Effector memory CD8-positive, alpha-beta T cell (primary cell): ENCODE results near the gene SLC4A4.

Experiments used
- ATAC-seq: fragments of 150-1000 bp; cut with Tn5 transposase; replicated peaks from 2 replicates; pipeline ENCODE4 v1.10.0; 2021; ENCODE audit warnings: mild to moderate bottlenecking, moderate library complexity
- DNase-seq, 3 experiments: peaks; one replicate each; pipeline ENCODE4 v3.0.0; 2021
- H3K27ac Mint-ChIP-seq, 2 donors: one replicate each; pipeline ENCODE4 v1.8.0; 2022; ENCODE audit warnings: mild to moderate bottlenecking in 2 of 2, mixed read lengths in 2 of 2, moderate library complexity in 2 of 2
- H3K27me3 Mint-ChIP-seq, 2 donors: one replicate each; pipeline ENCODE4 v1.8.0; 2022; ENCODE audit warnings: mixed read lengths in 2 of 2
- H3K36me3 Mint-ChIP-seq: one replicate; pipeline ENCODE4 v1.8.0; 2022; ENCODE audit warnings: mild to moderate bottlenecking, moderate library complexity, mixed read lengths; ENCODE audit not compliant: insufficient read depth
- H3K4me1 Mint-ChIP-seq, 2 donors: one replicate each; pipeline ENCODE4 v1.8.0; 2022; ENCODE audit warnings: low read depth in 2 of 2, mixed read lengths in 2 of 2
- H3K4me3 Mint-ChIP-seq, 2 donors: one replicate each; pipeline ENCODE4 v1.8.0; 2022; ENCODE audit warnings: mild to moderate bottlenecking in 2 of 2, mixed read lengths in 2 of 2, moderate library complexity in 2 of 2
- H3K9me3 Mint-ChIP-seq, 2 donors: one replicate each; pipeline ENCODE4 v1.8.0; 2022; ENCODE audit warnings: mixed read lengths in 2 of 2

The SLC4A4 gene

GRCh38 chr4:71333368-71333767 lies 5.5 kb upstream of the SLC4A4 start:
- H3K27me3 Mint-ChIP-seq = no peaks in the 10 kb centered on the region
- H3K36me3 Mint-ChIP-seq = peaks cover 3% of the 10 kb centered on the region
- DNase-seq = no peak
- no peak overlapping the region for H3K4me3 Mint-ChIP-seq
- H3K9me3 Mint-ChIP-seq = peaks cover 0 to 3% of the 10 kb centered on the region in 2 donors
- no peak for ATAC-seq
- H3K27ac Mint-ChIP-seq = no peak overlapping the region
- peaks cover under 1 to 10% of the 10 kb centered on the region in 2 donors for H3K4me1 Mint-ChIP-seq

- Mint-ChIP-seq H3K36me3 (peaks cover 3% of the 10 kb centered on the region), H3K4me3 (no peak overlapping the region), H3K4me1 (peaks cover 5 to 11% of the 10 kb centered on the region in 2 donors), H3K27ac (no peak overlapping the region), H3K27me3 (no peaks in the 10 kb centered on the region), H3K9me3 (peaks cover 0 to 7% of the 10 kb centered on the region in 2 donors)
- ATAC-seq = no peak
- no peak for DNase-seq
Measured at GRCh38 chr4:71333960-71334359, 4.9 kb upstream of the SLC4A4 start.

GRCh38 chr4:71334465-71334882 lies 4.3 kb upstream of the SLC4A4 start:
- Mint-ChIP-seq H3K4me1 (peaks cover 7 to 15% of the 10 kb centered on the region in 2 donors), H3K27ac (no peak overlapping the region), H3K36me3 (peaks cover 3% of the 10 kb centered on the region), H3K9me3 (peaks cover 0 to 7% of the 10 kb centered on the region in 2 donors), H3K4me3 (no peak overlapping the region), H3K27me3 (no peaks in the 10 kb centered on the region)
- DNase-seq = no peak
- no peak for ATAC-seq

DNA sequence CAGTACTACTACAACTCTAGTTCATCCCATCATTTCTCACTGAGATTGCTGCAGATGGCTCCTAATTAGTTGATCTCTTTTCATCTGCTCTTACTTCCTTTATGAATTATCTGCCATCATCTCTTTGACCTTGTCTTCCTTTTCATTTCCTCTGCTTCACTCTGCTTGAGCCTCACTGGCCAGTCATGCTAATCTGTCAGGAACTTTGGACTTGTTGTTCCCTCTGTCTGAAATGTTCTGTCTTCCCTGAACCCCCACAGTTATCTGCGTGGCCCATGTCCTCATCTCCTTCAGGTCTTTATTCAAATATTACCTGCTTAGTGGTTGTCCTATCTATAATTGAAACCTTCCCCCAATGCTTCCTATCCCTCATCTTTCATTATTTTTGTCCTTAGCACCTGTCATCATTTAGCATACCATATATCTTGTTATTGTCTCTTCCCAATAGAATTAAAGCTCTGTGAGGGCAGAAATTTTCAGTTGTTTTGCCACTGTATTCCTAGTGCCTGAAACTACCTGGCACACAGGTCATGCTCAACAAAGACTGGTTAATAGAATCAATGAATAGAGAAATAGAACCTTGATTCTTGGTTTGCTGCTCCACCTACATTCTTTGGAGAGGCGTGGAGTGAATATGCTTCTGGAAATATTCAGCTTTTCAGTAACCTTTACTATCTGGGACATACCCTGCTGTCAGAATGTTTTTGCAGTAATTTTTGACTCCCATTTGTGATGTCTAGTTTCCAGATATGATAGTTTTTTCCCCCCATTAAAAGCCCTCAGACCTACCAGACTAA lies 5.0 kb downstream of the SLC4A4 start:
- ATAC-seq = no peak

GRCh38 chr4:71346710-71347109 lies 7.9 kb downstream of the SLC4A4 start:
- H3K4me1 Mint-ChIP-seq = no peaks in the 10 kb centered on the region
- H3K36me3 Mint-ChIP-seq = no peaks in the 10 kb centered on the region
- no peak for ATAC-seq
- H3K4me3 Mint-ChIP-seq = no peak overlapping the region
- no peak for DNase-seq
- no peaks in the 10 kb centered on the region for H3K27me3 Mint-ChIP-seq
- H3K9me3 Mint-ChIP-seq = no peaks in the 10 kb centered on the region
- H3K27ac Mint-ChIP-seq = no peak overlapping the region

More for the DNA sequence above, 5.0 kb downstream of the SLC4A4 start:
- H3K27me3 Mint-ChIP-seq = no peaks in the 10 kb centered on the region
- H3K9me3 Mint-ChIP-seq = no peaks in the 10 kb centered on the region
- H3K36me3 Mint-ChIP-seq = no peaks in the 10 kb centered on the region
- no peak overlapping the region for H3K4me3 Mint-ChIP-seq
- no peak for DNase-seq
- no peak overlapping the region for H3K27ac Mint-ChIP-seq
- peaks cover 2 to 4% of the 10 kb centered on the region in 2 donors for H3K4me1 Mint-ChIP-seq

GRCh38 chr4:71348586-71348985 lies 9.8 kb downstream of the SLC4A4 start:
- no peak overlapping the region for H3K27ac Mint-ChIP-seq
- H3K27me3 Mint-ChIP-seq = no peaks in the 10 kb centered on the region

DNA sequence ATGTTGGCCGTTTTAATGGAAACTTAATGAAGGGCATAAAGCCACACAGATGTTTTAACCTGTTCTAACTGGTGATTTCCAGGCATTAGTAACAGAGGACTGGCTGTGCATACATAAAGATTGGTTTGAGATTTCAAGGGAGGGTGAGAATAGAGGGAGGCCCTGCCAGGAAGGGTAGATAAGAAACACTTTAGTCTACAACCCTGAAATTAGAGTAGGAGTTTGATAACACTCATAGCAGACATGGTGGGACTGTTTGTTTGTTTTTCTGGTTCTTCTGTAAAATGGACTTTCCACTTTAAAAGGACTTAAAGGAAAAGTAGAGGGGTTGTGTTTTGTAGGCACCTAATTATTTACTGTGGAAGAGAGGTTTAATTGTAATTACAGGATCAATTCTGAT lies 16.2 kb downstream of the SLC4A4 start:
- DNase-seq (no peak), ATAC-seq (no peak)
- Mint-ChIP-seq H3K27ac (no peak overlapping the region), H3K27me3 (no peaks in the 10 kb centered on the region), H3K36me3 (no peaks in the 10 kb centered on the region), H3K9me3 (no peaks in the 10 kb centered on the region), H3K4me1 (no peaks in the 10 kb centered on the region), H3K4me3 (no peak overlapping the region)

More at GRCh38 chr4:71348586-71348985, 9.8 kb downstream of the SLC4A4 start:
- Mint-ChIP-seq H3K4me1 (no peaks in the 10 kb centered on the region), H3K4me3 (no peak overlapping the region), H3K36me3 (no peaks in the 10 kb centered on the region), H3K9me3 (no peaks in the 10 kb centered on the region)
- ATAC-seq = no peak
- no peak for DNase-seq

- ATAC-seq (no peak), DNase-seq (no peak)
- Mint-ChIP-seq H3K27me3 (no peaks in the 10 kb centered on the region), H3K4me1 (no peaks in the 10 kb centered on the region), H3K4me3 (no peak overlapping the region), H3K27ac (no peak overlapping the region), H3K9me3 (no peaks in the 10 kb centered on the region), H3K36me3 (no peaks in the 10 kb centered on the region)
Measured at GRCh38 chr4:71355971-71356370, 17.2 kb downstream of the SLC4A4 start.

- DNase-seq (no peak), ATAC-seq (no peak)
- no peak overlapping the region for H3K27ac Mint-ChIP-seq
- no peaks in the 10 kb centered on the region for H3K36me3 Mint-ChIP-seq
- no peak overlapping the region for H3K4me3 Mint-ChIP-seq
- no peaks in the 10 kb centered on the region for H3K9me3 Mint-ChIP-seq
- H3K27me3 Mint-ChIP-seq = no peaks in the 10 kb centered on the region
- no peaks in the 10 kb centered on the region for H3K4me1 Mint-ChIP-seq
Measured at GRCh38 chr4:71356924-71357663, 18.3 kb downstream of the SLC4A4 start.

- H3K27ac Mint-ChIP-seq = no peak overlapping the region
- H3K4me3 Mint-ChIP-seq = no peak overlapping the region
- no peak for ATAC-seq
- no peaks in the 10 kb centered on the region for H3K36me3 Mint-ChIP-seq
- H3K9me3 Mint-ChIP-seq = no peaks in the 10 kb centered on the region
- DNase-seq = no peak
- H3K4me1 Mint-ChIP-seq = peaks cover 0 to 6% of the 10 kb centered on the region in 2 donors
- no peaks in the 10 kb centered on the region for H3K27me3 Mint-ChIP-seq
Measured at GRCh38 chr4:71360844-71361243, 22.0 kb downstream of the SLC4A4 start.

GRCh38 chr4:71361476-71361875 lies 22.7 kb downstream of the SLC4A4 start:
- Mint-ChIP-seq H3K9me3 (no peaks in the 10 kb centered on the region), H3K36me3 (no peaks in the 10 kb centered on the region), H3K27ac (no peak overlapping the region), H3K27me3 (no peaks in the 10 kb centered on the region), H3K4me1 (peaks cover 0 to 6% of the 10 kb centered on the region in 2 donors), H3K4me3 (no peak overlapping the region)
- no peak for DNase-seq
- ATAC-seq = no peak

DNA sequence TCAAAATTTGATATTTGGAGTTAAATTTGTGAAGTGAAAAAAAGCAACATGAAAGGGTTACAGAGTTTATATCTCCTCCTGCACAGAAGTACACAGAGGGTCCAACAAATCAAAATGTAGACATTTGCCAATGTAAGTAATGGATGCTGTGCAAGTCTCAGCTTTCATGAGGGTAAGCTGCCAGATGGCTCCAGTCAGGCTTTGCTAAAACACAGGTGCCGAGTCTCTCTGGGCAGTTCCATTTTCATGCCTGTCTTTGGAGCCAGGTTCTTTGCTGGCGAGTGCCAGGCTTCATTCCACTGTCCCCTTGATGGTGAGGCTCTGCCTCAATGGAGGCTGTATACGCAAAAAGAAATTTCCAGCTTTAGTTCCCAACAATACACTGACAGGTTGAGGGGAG lies 27.9 kb downstream of the SLC4A4 start:
- Mint-ChIP-seq H3K27ac (no peak overlapping the region), H3K27me3 (no peaks in the 10 kb centered on the region), H3K4me1 (peaks cover 0 to 6% of the 10 kb centered on the region in 2 donors), H3K9me3 (no peaks in the 10 kb centered on the region), H3K4me3 (no peak overlapping the region), H3K36me3 (no peaks in the 10 kb centered on the region)
- ATAC-seq (no peak), DNase-seq (no peak)

GRCh38 chr4:71367546-71367945 lies 28.7 kb downstream of the SLC4A4 start:
- Mint-ChIP-seq H3K36me3 (no peaks in the 10 kb centered on the region), H3K4me1 (peaks cover 0 to 6% of the 10 kb centered on the region in 2 donors), H3K27me3 (no peaks in the 10 kb centered on the region), H3K9me3 (no peaks in the 10 kb centered on the region), H3K4me3 (no peak overlapping the region), H3K27ac (no peak overlapping the region)
- DNase-seq (no peak), ATAC-seq (no peak)

DNA sequence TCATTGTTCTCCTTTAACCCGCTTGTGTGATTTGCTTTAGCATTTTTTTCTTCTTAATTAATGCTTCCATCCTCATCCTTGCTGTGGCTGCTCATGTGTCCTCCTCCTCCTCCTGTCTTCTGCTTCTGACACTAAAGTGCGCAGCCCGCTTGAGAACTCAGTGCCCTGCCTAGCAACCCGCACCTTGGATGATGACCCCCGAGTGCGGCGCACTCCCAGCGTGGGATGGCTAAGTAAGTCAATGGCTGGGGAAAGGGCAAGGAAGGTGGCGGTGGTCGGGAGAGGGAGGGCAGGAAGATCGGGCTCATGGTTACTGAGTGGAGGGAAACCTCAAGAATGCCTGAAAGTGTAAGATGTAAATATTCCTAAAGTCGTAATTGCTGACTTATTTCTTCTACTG lies 30.1 kb downstream of the SLC4A4 start:
- DNase-seq (no peak), ATAC-seq (no peak)
- H3K4me3 Mint-ChIP-seq = no peak overlapping the region
- H3K4me1 Mint-ChIP-seq = peaks cover 0 to under 1% of the 10 kb centered on the region in 2 donors
- no peaks in the 10 kb centered on the region for H3K9me3 Mint-ChIP-seq
- H3K27me3 Mint-ChIP-seq = no peaks in the 10 kb centered on the region
- no peaks in the 10 kb centered on the region for H3K36me3 Mint-ChIP-seq
- no peak overlapping the region for H3K27ac Mint-ChIP-seq
